Endothelial cell (in vitro differentiated cells): ENCODE results near the gene NOS3. TPM values are rescaled to one million over a fixed set of nuclear protein-coding genes. Genes with fewer than 3 reads are reported as not detected.

Experiments
- DNase-seq: peaks from one replicate; pipeline ENCODE4 v3.0.0; 2021; ENCODE audit warnings: low spot score
- H3K27ac Mint-ChIP-seq: one replicate; pipeline ENCODE4 v1.8.0; 2021; ENCODE audit warnings: mixed read lengths, inconsistent platforms; ENCODE audit not compliant: unreplicated experiment
- H3K27me3 Mint-ChIP-seq: one replicate; pipeline ENCODE4 v1.8.0; 2021; ENCODE audit warnings: mild to moderate bottlenecking, moderate library complexity, mixed read lengths, inconsistent platforms; ENCODE audit not compliant: unreplicated experiment
- H3K36me3 Mint-ChIP-seq: one replicate; pipeline ENCODE4 v1.8.0; 2021; ENCODE audit warnings: mild to moderate bottlenecking, low read depth, mixed read lengths, inconsistent platforms; ENCODE audit not compliant: unreplicated experiment
- H3K4me1 Mint-ChIP-seq: one replicate; pipeline ENCODE4 v1.8.0; 2021; ENCODE audit warnings: mild to moderate bottlenecking, mixed read lengths, inconsistent platforms; ENCODE audit not compliant: unreplicated experiment
- H3K4me3 Mint-ChIP-seq: one replicate; pipeline ENCODE4 v1.8.0; 2021; ENCODE audit warnings: mild to moderate bottlenecking, mixed read lengths, inconsistent platforms; ENCODE audit not compliant: unreplicated experiment
- H3K9me3 Mint-ChIP-seq: one replicate; pipeline ENCODE4 v1.8.0; 2021; ENCODE audit warnings: mixed read lengths, inconsistent platforms; ENCODE audit not compliant: unreplicated experiment
- total RNA-seq: library from RNA; stranded (reverse); fragmentation: NEBNext Ultra II Directional; extraction: Animal tissue kit (Norgen Biotek cat#: 25700); gene quantifications from one replicate; pipeline ENCODE4 v1.2.1, GENCODE V29; 2021; ENCODE audit not compliant: unreplicated experiment
- TF ChIP-seq, protein P1 (sequence below): fragments of 200-600 bp; sonication (generic); IDR thresholded peaks from one replicate; pipeline ENCODE4 v1.5.0; 2021; ENCODE audit warnings: antibody characterized with exemption; ENCODE audit not compliant: unreplicated experiment

NOS3 gene
- total RNA-seq, 1 donor from 2014 or later: 102 TPM

DNA sequence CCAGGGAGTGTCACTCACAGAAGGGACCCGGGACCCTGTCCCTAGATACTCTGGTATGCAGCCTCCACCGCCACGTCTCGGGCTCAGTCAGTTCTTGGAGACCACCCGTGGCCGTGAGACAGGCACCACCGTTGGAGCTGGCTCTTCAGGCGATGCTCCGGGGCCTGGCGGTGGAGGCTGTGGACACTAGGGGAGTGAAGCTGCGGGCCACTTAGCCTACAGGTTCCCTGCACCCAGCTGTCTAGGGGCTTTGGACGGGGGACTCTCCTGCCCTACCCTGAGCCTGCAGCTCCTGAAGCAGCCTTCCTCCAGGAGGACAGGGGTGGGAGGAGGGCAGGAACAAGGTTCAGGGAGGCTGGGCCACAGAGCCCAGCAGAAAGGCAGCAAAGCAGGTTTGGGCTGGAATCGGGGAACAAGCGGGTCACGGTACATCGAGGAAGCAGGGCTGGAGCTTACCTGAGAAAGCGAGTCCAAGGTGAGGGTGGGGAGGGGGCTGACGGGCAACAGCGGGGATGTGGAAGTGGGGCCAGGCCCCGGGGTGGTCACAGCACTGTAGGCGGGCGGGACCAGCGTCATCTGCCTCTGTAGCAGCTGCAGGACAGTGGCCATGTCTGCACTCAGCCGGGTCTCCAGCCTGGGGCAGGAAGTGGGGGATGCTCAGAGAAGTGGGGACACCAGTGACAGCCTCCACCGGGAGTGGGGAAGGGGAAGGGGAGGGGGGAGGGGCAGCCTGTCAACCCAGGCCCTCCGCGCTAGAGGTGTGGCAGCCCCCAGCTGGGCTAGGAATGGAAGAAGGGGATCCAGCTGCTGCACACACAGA is 44.2 kb upstream of the NOS3 start:
- Mint-ChIP-seq H3K4me3 (no peak overlapping the region), H3K27ac (no peak overlapping the region), H3K36me3 (no peaks in the 10 kb centered on the region), H3K27me3 (peaks cover 13% of the 10 kb centered on the region), H3K9me3 (no peaks in the 10 kb centered on the region), H3K4me1 (peaks cover 7% of the 10 kb centered on the region)
- TF ChIP-seq, protein P1, sequence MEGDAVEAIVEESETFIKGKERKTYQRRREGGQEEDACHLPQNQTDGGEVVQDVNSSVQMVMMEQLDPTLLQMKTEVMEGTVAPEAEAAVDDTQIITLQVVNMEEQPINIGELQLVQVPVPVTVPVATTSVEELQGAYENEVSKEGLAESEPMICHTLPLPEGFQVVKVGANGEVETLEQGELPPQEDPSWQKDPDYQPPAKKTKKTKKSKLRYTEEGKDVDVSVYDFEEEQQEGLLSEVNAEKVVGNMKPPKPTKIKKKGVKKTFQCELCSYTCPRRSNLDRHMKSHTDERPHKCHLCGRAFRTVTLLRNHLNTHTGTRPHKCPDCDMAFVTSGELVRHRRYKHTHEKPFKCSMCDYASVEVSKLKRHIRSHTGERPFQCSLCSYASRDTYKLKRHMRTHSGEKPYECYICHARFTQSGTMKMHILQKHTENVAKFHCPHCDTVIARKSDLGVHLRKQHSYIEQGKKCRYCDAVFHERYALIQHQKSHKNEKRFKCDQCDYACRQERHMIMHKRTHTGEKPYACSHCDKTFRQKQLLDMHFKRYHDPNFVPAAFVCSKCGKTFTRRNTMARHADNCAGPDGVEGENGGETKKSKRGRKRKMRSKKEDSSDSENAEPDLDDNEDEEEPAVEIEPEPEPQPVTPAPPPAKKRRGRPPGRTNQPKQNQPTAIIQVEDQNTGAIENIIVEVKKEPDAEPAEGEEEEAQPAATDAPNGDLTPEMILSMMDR: no peak
- DNase-seq: no peak

DNA sequence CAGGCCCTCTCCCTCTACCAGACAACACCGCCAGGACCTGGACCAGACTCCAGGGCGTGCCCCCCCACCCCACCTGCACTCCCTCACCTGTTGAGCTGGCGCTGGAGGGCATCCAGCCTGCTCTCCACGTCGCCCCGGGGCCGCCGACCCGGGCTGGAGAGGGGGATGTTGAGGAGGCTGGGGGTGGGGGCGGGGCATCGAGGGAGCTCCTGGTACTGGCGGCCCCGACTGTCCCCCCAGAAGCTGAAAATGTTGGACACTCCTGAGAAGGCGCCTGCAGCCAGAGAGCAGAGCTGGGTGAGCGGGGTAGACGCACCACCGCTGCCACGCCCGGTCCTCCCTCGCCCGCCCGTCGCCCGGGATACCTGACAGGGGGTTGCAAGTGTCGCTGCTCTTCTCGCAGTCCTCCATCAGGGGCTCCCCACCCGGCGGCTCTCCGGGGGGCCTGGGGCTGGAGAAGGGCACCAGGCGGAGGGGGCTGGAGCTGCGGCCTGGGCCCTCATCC is 43.5 kb upstream of the NOS3 start:
- Mint-ChIP-seq H3K27me3 (peaks cover 13% of the 10 kb centered on the region), H3K27ac (no peak overlapping the region), H3K9me3 (no peaks in the 10 kb centered on the region), H3K4me1 (peaks cover 7% of the 10 kb centered on the region), H3K36me3 (no peaks in the 10 kb centered on the region), H3K4me3 (no peak overlapping the region)
- no peak for DNase-seq
- TF ChIP-seq, protein P1: no peak

DNA sequence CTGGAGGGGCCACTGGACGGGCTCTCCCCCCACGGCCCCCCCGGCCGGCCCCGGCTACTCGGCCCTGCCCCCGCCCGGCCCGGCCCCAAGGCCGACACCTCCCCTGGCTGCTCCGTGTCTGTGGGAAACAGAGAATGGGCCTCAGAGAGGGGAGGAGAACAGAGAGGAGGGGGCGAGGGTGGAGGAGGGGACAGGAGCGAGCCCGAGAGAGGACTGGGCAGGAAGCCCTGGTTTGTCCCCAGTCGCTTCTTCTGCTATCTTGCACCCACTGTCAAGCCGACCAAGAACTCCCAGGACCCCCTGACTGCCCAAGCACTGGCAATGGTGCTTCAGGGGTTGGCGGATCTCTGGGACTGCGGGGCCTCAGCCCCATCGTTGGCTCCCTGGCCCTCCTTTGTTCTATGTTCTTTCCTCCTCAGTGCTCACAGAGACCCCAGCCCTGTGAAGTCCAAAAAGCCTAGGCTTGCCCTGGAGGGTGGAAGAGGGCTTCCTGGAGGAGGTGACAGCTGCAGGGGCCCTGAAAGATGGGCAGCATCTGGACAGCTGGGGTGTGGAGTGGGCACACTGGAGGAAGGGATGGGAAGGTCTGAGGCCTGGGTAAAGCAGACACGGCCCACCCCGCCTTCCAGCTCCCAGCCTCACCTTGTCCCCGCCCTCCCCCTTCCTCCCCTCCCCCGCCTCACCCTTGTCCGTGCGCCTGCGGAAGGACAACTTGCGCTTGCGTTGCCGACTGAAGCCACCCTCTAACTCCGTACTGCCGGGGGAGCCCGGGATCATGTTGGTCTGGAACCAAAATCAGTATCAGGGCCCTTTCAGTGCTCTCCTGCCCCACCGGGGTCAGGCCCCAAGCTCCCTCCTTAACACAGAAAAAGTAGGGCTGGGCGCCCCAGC is 42.8 kb upstream of the NOS3 start:
- no peaks in the 10 kb centered on the region for H3K36me3 Mint-ChIP-seq
- no peak for DNase-seq
- TF ChIP-seq, protein P1: no peak
- H3K27me3 Mint-ChIP-seq: peaks cover 13% of the 10 kb centered on the region
- no peaks in the 10 kb centered on the region for H3K9me3 Mint-ChIP-seq
- H3K4me1 Mint-ChIP-seq: peaks cover 7% of the 10 kb centered on the region
- H3K27ac Mint-ChIP-seq: no peak overlapping the region
- no peak overlapping the region for H3K4me3 Mint-ChIP-seq

DNA sequence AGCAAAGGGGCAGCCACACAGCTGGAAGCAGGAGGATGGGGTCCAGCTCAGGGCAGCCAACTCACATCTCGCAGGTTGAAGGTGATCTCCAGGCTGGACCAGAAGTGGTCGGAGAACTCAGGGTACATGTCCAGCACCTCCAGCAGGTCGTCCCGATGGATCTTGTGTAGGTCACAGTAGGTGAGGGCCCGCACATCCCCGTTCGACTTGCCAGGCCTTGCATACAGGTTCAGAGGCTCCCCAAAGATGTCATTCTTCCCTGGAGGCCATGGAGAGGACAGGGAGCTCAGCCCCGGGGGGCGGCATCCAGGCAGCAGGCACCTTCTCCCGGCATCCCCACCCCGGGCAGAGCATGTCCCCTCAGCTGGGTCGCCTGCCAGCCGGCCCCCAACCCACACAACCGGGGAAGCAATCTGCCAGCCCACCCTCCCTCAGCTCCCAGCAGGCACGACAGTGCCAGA is 42.0 kb upstream of the NOS3 start:
- no peak overlapping the region for H3K27ac Mint-ChIP-seq
- DNase-seq: no peak
- H3K9me3 Mint-ChIP-seq: no peaks in the 10 kb centered on the region
- peaks cover 7% of the 10 kb centered on the region for H3K4me1 Mint-ChIP-seq
- no peaks in the 10 kb centered on the region for H3K36me3 Mint-ChIP-seq
- peaks cover 13% of the 10 kb centered on the region for H3K27me3 Mint-ChIP-seq
- no peak overlapping the region for H3K4me3 Mint-ChIP-seq
- TF ChIP-seq, protein P1: no peak
